Stimulated activated CD8-positive, alpha-beta memory T cell treated with anti-CD3 and anti-CD28 coated beads, Interleukin-12 subunit alpha, Interleukin-12 subunit beta, amount 100 ng/mL, for 24 hours (primary cell): ENCODE measurements around the gene SUPT16H.
"Not testable (repeated sequence)": the region's sequence is repeated elsewhere in the genome, so short reads cannot be mapped to it uniquely, and the experiment has no call there.

Experiments used
- DNase-seq: peaks from one replicate; pipeline ENCODE4 v3.0.0-alpha.2; 2020; ENCODE audit errors: extremely low read depth

The SUPT16H gene

DNA sequence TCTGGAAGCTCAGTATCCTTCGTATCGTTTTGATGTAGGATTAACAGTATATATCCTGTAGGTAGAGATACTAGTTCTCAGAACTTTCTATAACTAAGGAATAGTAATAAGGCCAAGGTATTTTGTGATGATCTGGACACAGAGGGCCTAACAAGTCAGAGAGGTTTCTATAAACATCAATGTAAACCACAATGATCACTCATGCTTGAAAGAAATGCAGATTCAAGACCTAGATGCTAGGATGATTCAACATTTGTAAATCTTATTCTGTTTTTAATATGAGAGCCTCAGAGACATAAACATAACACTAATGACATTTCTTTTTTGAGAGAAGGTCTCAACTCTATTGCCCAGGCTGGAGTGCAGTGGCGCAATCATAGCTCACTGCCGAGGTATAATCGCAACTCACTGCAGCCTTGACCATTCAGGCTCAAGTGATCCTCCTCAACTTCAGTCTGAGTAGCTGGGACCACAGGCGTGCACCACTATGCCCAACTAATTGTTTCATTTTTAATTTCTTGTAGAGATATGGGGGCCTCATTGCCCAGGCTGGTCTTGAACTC, 16.2 kb downstream of the SUPT16H start:
- DNase-seq: no peak

DNA sequence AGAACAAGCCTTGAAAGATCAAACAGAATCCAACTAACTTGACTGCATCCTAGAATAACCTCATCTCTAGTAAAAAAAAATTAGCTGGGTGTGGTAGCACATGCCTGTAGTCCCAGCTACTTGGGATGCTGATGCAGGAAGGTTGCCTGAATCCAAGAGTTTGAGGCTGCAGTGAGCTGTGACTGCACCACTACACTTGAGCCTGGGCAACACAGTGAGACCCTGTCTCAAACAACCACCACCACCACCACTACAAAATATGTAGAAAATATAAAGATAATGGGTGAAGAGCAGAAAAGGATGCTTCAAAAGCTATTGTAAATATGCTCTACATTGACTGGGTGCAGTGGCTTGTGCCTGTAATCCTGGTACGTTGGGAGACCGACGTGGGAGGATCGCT, 27.3 kb downstream of the SUPT16H start:
- no peak for DNase-seq

DNA sequence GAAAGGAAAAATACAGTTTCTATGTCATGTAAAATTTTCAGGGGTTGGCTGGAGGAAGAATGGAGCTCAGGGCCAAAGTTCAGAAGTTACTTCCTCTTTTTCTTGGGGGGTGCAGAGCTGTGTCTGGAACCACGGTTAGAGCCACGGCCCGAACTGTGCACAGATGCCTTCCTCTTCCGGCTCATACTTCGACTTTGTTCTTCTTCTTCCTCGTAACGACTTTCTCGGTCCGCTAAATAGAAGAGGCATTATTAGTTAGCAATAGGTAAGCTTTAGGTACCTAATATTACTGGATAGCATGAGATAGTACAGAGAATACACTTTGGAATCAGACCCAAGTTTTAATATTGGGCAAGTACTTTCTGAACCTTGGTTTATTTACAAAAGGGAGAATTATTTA, 31.2 kb downstream of the SUPT16H start:
- DNase-seq: no peak

DNA sequence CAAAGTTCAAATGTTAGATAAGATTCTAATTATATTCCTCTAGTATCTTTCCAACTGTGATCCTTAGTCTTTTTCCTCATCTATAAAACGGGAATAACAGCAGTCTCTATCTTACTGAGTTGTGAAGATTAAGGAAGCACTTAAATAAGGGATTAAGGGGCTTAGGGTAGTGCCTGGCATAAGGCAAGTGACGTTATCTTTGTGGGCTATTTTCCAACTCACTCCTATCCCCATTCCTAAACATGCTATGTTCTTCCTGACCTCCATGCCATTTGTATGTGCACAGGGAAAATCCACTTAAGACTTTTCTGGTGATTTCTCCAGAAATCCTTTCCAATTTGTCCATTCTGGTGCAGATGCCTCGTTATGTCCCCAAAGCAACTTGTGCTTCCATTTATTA, 33.3 kb downstream of the SUPT16H start:
- no peak for DNase-seq

DNA sequence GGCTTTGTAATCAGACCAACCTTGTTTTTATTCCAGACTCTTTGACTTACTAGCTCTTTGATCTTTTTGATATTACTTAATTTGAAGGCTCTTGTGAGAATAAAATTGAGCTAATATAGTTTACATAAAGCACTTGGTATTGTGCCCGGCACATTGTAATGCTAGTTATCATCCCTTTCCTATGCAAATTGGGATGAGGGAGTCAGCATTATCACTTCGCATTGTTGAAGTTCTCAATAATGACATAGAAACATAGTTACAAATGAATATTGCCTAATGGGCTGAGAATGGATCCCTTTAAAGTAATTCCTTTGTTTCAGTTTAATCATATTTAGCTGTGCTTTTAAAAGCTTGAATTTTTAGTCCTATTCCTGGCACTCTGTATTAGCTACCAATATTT, 36.6 kb downstream of the SUPT16H start:
- no peak for DNase-seq

DNA sequence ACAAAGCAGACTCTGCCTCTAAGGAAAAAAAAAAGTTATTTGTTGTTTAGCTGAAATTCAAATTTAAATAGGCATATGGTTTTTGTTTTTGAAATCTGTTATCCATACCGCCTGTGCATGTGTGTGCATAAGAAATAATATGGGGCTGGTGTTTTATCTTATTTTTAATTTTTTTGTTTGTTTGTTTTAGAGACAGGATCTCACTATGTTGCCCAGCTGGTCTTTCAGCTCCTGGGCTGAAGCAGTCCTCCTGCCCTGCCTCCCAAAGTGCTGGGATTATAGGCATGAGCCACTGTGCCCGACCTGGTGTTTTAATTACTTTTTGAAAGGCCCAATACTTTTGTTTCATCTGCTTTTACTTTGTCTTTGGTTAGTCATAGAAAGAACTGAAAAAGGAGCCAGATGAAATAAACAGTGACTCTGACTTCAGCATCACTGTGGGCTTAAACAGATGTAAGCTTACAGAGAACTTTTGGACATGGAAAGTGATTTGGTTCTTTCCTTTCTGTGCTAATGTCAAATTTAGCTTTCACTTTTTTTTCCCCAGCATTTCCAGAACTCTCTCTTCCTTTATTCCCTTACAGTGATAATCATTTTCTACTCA, 37.2 kb downstream of the SUPT16H start:
- DNase-seq: no peak

DNA sequence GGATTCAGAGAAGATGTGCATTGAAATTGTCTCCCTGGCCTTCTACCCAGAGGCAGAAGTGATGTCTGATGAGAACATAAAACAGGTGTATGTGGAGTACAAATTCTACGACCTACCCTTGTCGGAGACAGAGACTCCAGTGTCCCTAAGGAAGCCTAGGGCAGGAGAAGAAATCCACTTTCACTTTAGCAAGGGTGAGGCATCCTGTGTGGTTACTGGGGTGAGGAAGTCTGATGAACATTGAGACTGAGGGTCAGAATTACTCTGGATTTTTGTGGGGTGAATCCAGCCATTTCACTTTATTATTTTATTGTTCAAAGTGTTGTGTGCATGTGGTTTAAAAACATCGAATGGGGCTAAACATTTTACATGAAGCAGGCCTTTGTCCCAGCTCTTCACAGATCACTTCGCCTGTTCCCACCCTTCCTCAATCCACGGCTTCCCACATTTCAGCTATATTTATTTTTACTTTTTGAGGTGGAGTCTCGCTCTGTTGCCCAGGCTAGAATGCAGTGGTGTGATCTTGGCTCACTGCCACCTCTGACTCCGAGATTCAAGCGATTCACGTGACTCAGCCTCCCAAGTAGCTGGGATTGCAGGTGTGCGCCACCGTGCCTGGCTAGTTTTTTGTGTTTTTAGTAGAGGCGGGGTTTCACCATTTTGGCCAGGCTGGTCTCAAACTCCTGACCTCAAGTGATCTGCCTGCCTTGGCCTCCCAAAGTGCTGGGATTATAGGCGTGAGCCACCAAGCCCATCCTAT, 40.6 kb downstream of the SUPT16H start:
- no peak for DNase-seq

DNA sequence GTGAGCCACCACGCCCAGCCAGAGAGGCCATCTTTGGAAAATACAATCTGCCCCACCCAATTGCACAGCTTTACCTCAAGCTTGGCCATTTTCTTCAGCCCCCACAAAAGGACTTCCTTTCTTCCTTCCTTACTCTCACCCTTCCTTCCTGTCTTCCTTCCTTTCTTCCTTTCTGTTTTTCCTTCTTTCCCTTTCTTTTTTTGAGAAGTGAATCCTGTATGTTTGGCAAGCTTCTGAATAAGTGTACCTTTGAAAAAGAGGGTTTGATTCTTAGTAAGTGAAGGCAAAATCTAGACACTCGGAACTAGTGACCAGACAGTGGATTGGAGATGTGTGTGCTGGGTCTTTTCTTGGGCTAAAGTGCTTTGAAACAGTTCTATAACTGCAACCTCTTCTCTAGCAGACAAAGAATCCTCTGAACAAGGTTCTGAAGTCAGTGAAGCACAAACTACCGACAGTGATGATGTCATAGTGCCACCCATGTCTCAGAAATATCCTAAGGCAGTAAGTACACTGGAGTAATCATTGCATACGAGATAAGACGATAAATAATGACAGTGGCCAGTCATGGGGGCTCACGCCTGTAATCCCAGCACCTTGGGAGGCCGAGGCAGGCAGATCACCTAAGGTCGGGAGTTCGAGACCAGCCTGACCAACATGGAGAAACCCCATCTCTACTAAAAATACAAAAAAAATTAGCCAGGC, 49.5 kb downstream of the SUPT16H start:
- no peak for DNase-seq

DNA sequence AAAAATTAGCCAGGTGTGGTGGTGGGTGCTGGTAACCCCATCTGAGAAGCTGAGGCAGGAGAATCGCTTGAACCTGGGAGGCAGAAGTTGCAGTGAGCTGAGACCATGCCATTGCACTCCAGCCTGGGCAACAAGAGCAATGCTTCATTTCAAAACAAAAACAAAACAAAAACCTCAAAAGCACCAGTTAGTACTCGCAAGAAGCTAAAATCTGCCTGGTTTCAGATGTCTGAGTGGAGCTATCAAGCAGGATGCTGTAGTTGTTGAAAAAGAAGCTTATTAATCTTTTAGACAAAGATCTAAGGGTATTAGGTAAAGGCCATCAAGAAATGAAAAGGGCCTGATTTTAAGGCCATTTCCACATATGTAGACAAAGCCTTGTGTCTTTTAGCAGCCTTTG, 50.9 kb downstream of the SUPT16H start:
- DNase-seq: no peak

DNA sequence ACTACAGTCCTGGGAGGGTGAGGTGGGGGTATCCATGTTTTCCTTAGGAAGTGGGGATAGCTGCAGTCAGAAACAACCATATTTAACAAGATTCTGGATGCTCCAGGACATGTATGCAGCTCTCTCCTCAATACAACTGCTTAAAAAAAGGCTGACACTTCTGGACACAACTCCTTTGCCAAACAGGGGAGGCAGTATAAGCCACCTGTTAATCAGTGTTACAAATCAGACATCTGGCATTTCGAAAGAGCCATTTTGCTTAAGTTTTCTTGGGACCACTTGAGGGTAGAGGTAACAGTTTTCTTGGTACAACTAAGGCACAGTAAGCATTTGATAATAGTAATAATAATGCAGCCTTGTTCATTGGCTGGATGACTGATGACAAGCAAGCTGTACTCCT, 56.8 kb downstream of the SUPT16H start:
- no peak for DNase-seq

DNA sequence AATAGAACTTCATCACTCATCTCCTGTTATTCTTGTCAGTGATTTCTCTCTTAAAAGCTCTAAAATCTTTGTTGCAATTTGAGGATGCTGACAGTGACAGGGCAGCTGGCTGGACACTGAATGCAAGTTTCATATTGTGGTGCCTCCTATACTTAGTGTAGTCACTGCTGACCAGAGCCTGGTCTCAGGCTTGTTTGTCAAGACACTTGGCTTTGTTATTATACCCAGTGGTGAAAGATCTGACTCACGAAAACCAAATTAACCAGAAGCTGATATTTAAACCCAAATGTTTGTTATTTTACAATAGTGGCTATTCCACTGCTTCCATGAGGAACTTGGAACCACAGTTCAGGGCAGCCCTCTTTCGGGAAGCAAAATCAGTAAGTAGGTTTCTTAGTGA, 61.1 kb downstream of the SUPT16H start:
- DNase-seq: no peak

DNA sequence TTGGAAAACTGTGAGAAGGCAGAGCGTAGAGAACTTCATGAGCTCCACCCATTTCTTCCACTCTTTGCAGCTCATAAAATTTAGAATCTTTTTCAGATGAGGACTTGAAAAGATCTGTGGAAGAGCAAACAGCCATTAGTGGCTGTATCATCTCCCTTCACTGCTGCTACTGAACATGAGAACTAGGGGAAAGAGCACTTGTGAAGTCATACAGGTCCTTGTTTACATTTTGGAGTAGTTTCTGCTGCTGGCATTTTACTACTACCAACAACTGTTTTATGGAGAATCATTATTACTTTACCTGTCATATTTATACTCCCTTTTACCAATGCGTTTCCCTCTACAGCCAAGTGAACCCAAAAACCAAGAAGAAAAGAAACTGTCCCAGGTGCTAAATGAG, 62.9 kb downstream of the SUPT16H start:
- no peak for DNase-seq

DNA sequence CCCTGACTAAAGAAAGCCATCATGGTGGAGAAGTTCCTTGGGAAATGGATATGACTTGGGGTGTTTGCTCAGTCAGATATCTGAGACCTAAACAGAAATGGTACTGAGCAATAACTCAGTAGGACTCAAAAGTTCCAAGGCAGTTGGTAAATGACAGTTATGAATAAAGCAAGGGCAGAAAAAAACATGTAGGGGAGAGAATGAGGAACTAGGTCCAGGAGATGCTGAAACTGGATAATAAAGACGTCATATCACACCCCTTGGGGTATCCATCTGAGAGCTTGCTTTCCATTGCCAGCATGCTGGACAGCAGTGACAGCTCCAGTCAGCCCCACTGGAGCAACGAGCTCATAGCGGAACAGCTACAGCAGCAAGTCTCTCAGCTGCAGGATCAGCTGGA, 66.4 kb downstream of the SUPT16H start:
- DNase-seq: no peak

DNA sequence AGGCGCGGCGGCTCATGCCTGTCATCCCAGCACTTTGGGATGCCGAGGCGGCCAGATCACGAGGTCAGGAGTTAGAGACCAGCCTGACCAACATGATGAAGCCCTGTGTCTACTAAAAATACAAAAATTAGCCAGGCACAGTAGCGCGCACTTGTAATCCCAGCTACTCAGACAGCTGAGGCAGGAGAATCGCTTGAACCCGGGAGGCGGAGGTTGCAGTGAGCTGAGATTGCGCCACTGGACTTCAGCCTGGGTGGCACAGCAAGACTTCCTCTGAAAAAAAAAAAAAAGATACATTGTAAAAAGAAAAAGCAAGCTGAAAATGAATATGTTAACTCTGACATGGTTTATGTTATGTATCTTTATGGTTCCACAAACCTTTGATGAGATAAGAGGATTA, 70.3 kb downstream of the SUPT16H start:
- no peak for DNase-seq

DNA sequence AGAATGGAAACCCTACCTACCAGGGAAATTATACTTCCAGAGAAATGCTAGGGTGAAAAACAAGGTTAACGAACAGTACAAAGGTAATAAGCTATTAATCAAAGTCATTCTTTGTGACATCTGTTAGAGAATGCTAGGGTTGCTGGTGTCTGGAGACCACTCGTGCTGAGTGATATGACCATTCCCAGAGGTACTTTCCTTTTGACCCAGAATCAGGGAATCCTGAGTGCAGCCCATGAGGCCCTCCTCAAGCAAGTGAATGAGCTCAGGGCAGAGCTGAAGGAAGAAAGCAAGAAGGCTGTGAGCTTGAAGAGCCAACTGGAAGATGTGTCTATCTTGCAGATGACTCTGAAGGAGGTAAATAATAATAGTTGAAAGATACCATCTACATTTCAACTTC, 72.2 kb downstream of the SUPT16H start:
- no peak for DNase-seq

DNA sequence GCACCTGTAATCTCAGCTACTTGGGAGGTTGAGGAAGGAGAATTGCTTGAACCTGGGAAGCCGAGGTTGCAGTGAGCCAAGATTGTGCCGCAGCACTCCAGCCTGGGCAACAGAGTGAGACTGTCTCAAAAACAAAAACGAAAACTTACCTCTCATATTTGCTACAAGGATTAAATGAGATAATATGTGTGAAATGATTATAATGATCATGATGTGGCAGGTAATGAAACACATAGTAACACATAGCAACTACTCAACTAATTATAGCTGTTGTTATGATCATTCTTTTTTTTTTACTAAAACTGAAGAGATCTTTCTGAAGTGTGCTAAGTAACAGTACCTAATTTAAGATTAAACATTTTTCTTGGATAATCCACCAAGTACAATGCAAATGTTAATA, 73.9 kb downstream of the SUPT16H start:
- DNase-seq: no peak

DNA sequence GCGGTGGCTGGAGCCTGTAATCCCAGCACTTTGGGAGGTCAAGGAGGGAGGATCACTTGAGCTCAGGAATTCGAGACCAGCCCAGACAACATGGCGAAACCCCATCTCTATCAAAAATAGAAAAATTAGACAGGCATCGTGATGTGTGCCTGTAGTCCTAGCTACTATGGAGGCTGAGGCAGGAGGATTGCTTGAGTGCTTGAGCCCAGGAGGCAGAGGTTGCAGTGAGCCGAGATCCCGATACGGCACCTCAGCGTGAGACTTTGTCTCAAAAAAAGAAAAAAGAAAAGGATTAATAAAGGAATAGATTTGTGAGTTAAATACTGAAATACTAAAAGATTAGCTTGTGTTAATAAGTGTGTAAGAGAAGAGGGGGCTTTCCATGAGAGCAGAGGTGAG, 74.6 kb downstream of the SUPT16H start:
- no peak for DNase-seq

DNA sequence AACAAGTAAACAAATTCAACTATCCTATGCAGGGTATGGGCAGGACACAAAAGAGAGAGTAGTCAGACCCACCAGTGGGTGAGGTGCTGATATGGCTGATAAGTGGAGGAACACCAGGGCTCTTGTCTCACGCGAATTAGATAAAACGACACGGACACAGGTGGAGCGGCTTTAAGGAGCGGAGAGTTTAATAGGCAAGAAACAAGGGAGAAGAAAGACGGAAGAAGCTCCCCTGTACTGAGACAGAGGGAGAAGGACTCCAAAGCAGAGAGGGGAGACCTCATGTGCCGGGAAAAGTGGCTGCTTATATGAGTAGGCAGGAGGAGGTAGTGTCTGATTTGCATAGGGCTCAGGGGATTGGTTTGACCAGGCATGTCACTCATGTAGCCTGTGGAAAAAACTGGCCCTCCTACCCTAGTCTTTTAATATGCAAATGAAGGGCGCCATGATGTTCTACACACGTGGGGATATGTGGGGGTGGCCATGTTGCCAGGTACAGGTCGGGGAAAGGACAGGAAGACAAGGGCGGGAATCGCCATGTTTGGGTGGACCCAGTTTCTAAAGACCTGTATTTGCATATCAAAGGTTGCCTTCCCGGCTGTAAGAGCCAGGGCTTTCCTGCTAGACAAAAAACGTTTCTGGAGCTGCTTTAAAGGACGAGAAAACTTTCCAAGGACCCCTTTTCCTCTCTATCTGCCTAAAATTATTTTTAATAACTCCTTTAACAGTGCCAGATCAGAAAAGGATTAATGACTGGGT, 75.2 kb downstream of the SUPT16H start:
- peak; percentile 47 for DNase-seq

DNA sequence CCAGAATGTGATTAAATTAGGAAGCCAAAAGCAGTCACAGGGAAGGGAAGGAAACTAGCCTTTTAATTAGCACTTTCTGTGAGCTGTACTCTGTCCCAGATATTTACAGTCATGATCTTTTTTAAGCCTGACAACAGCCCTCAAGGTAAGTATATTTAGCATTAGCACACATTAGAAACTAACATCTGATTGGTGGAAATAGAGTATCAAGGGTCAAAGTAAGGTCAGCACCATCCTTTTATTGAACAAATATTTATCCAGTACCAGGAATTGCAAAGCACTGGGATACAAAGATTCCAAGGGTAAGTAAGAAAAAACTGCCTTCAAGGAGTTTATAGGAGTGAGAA, 75.7 kb downstream of the SUPT16H start:
- DNase-seq: no peak

DNA sequence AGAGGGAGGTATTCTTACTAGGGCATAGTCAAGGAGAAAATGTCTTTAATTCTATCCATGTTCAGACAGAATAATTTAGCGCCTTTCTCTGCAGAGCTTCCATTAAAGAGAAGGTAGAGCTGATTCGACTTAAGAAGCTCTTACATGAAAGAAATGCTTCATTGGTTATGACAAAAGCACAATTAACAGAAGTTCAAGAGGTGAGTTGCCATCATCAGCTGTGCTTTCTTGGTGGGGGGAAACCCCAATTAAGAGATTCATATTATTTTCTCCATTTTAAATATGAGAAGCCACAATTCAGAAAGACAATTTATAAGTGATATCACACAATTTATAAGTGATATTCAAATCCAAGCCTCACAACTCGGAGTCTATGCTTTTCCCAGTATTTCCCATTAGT, 76.2 kb downstream of the SUPT16H start:
- no peak for DNase-seq

DNA sequence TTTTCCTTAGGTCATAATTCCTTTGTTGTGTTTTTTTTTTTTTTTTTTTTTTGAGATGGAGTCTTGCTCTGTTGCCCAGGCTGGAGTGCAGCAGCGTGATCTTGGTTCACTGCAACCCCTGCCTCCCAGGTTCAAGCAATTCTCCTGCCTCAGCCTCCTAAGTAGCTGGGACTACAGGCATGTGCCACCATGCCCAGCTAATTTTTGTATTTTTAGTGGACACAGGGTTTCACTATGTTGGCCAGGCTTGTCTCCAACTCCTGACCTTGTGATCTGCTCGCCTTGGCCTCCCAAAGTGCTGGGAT, 81.0 kb downstream of the SUPT16H start:
- DNase-seq: not testable (repeated sequence)

DNA sequence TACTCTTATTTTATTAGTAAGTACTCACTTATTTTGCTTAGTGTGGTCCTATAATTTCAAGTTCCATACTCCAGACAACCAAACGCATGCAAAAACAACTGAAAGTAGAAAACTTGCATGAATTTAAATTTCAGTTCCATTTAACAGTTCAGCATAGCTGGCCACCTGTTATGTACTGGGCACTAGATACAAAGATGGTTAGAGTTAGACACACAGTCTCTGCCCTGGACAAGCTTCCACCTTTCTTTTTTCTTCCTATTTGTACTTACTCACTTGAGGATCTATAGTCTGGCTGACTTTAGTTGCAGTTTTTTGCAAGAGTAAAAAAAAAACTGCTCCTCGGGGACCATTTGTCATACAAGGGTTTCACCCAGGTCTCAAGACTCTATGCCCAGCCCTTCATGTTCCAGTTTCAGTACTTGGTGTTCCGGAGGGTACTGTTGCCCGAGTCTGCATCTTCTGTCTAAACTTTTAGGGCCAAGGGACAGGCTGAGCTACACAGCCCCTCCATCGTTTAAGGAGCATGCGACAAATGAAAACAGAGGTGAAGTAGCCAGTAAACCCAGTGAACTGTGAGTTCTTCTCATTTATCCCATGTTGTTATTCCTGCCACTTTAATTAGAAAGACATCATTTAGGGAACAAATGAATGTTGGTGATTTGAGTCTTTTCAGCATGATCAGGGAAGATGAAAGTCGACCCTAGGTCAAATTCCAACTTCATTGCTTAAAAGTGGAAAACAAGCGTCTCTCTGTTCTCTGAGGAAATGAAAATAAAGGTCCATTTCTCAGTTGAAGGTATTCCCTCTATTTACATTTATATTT, 81.6 kb downstream of the SUPT16H start:
- DNase-seq: no peak
